Stomach (tissue), 9 donors: ENCODE measurements around the gene RET. TPM values are rescaled to one million over a fixed set of nuclear protein-coding genes. Genes with fewer than 3 reads are reported as not detected.

Experiments used
- DNase-seq, 2 donors: peaks; one replicate each; pipeline versions ENCODE4 v3.0.0 to v3.0.0-alpha.2; 2013 to 2019
- H3K27ac ChIP-seq, 5 donors: fragments of 200-600 bp in 4 of 5; sonication (generic) in 4 of 5; one replicate each; pipeline ENCODE4 v1.5.1; 2013 to 2019; ENCODE audit warnings: mild to moderate bottlenecking in 1 of 5, moderate library complexity in 1 of 5
- H3K27me3 ChIP-seq, 3 donors: fragments of 200-600 bp; sonication (generic); one replicate each; pipeline ENCODE4 v1.5.1; 2017 to 2019; ENCODE audit warnings: mixed run types in 1 of 3
- H3K36me3 ChIP-seq, 4 donors: fragments of 200-600 bp; sonication (generic); 1 replicate in 3 of 4; 2 replicates in 1 of 4; pipeline ENCODE4 v1.5.1; 2016 to 2019
- H3K4me1 ChIP-seq, 4 donors: fragments of 200-600 bp; sonication (generic); one replicate each; pipeline ENCODE4 v1.5.1; 2016 to 2019
- H3K4me3 ChIP-seq, 4 donors: fragments of 200-600 bp; sonication (generic) in 3 of 4; one replicate each; pipeline ENCODE4 v1.5.1; 2016 to 2019; ENCODE audit warnings: mild to moderate bottlenecking in 1 of 4
- H3K9me3 ChIP-seq, 4 donors: fragments of 200-600 bp; sonication (generic); one replicate each; pipeline ENCODE4 v1.5.1; 2016 to 2019
- CTCF ChIP-seq, 7 experiments: fragments of 450-650 bp in 4 of 7; fragments of 200-600 bp in 3 of 7; sonication (generic) in 3 of 7; IDR thresholded peaks; one replicate each; pipeline ENCODE4 v1.5.1; 2016 to 2019; ENCODE audit warnings: antibody characterized with exemption in 7 of 7, control low read depth in 2 of 7, mild to moderate bottlenecking in 1 of 7
- EP300 ChIP-seq: sonication (generic); formaldehyde crosslinking; IDR thresholded peaks from one replicate; pipeline ENCODE4 v1.6.1; 2017; ENCODE audit warnings: antibody characterized with exemption
- POLR2A ChIP-seq, 4 donors: fragments of 450-650 bp; IDR thresholded peaks; one replicate each; pipeline ENCODE4 v1.6.1; 2016; ENCODE audit warnings: antibody characterized with exemption in 4 of 4, control low read depth in 2 of 4, mild to moderate bottlenecking in 1 of 4, moderate library complexity in 1 of 4
- POLR2AphosphoS5 ChIP-seq, 3 donors: sonication (generic); formaldehyde crosslinking; IDR thresholded peaks; one replicate each; pipeline ENCODE4 v1.6.1; 2016; ENCODE audit warnings: antibody characterized with exemption in 3 of 3
- WGBS, 5 donors: extraction: QIAGEN DNeasy Blood & Tissue Kit in 3 of 5; methylation state at CpG; one replicate each; pipeline versions ENCODE4 v1.1.5 to v1.1.7; 2013 to 2018; 5-methylcytosine and 5-hydroxymethylcytosine counted together
- intact Hi-C: fragments of 100-400 bp; cut with DNase I; formaldehyde crosslinking; loops from one replicate; pipeline ENCODE4 v1.15.1; 2023; ENCODE audit warnings: low total_unique reads
- polyA plus RNA-seq, 3 donors: library from polyadenylated mRNA; stranded (reverse); fragments of 200-250 nt; gene quantifications; one replicate each; pipeline ENCODE4 v1.2.3, GENCODE V29; 2013
- total RNA-seq, 5 donors: library from RNA; depleted of rRNA; stranded (reverse); fragments of >200 nt; gene quantifications; one replicate each; pipeline versions ENCODE4 v1.1.0 to v1.2.3, GENCODE V29; 2014 to 2016
- donor health status: healthy with polysubstance abuse.
- donor health status: Bipolar disorder and iron deficiency.
- donor health status: healthy.

The RET gene
- total and polyA plus RNA-seq, 8 donors: 0.31 to 9.8 (median 2.5) TPM; not detected in 2

DNA sequence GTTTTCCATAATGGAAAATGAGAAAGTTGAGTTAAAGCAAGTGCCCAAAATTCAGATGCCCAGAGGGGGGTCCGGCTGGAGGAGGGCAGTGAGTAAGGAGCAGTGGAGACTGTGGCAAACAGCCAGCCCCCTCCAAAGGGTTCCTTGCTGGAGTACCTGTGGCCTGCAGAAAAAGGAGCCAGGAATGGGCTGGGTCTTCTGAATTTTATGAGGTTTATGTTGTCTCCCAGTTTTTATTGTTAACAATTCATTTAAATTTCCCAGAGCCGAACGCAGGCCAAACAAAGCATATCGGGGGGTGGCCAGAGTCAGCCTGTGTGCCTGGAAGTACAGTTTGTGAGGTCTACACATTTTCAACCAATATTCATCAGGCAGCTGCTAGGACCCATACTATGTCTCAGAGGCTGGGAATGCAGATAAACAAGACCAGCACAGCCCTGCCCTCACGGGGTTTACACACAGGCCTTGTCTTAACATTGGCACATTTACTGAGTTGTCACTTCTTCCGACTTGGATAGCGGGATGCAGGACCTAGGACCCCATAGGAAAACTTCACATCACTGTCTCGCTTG lies 48.5 kb downstream of the RET start:
- Histone ChIP-seq H3K4me1 (peaks cover 0 to 15% (median 2%) of the 10 kb centered on the region in 4 donors), H3K9me3 (no peaks in the 10 kb centered on the region), H3K27ac (no peak overlapping the region), H3K27me3 (no peaks in the 10 kb centered on the region), H3K4me3 (no peak overlapping the region), H3K36me3 (no peaks in the 10 kb centered on the region)
- 83 to 93% (median 90%) methylated on average over 8 of the region's 8 CpGs for WGBS, 5 donors
- intact Hi-C loops: no loop called here
- peak in 1 of 2 donors; percentile 13 for DNase-seq
- TF ChIP-seq CTCF (IDR thresholded peaks at IDR 0.05): no peak
- no peak for TF ChIP-seq EP300

DNA sequence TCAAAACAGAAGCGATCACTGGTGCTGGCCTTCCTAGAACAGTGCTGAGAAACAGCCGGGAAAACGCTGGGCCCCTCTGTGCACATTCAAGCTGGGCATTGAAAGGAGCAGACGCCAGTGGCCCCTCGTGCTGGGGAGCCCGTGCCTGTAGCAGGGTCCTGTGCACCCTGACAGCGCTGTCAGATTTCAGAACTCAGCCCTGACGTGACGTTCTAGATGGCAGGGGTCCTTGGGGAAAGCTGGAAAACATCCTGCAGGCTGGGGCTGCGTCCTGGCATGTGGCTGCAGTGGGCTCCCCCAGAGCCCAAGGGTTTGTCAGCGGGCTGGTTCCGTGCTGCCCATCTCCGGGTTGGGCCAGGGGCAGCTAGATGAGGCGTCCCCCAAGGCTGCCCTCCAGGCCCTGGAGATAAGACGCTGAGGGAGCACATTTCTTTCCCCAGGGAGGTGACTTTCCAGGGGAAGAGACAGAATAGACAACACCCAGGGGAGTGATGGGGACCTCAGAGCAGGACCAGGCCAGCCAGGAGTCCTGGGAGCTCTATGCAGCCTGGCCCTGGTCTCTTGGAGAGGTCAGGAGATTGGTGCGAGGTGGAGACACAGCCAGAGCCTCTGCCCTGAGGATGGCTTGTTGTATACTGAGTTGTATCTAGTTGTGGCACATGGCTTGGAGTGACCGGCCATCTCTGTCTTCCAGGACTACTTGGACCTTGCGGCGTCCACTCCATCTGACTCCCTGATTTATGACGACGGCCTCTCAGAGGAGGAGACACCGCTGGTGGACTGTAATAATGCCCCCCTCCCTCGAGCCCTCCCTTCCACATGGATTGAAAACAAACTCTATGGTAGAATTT lies 49.2 kb downstream of the RET start:
- WGBS, 5 donors: 83 to 90% (median 87%) methylated on average over 20 to 23 of the region's 23 CpGs
- H3K27me3 ChIP-seq: no peaks in the 10 kb centered on the region
- peaks cover 0 to 11% (median 2%) of the 10 kb centered on the region in 4 donors for H3K4me1 ChIP-seq
- DNase-seq: peak in 1 of 2 donors; percentile 22
- no peaks in the 10 kb centered on the region for H3K9me3 ChIP-seq
- TF ChIP-seq POLR2A (IDR thresholded peaks at IDR 0.05): no peak
- no peak for TF ChIP-seq CTCF (IDR thresholded peaks at IDR 0.05)
- no peak for TF ChIP-seq POLR2AphosphoS5 (IDR thresholded peaks at IDR 0.05)
- TF ChIP-seq EP300: no peak
- no peak overlapping the region for H3K4me3 ChIP-seq
- intact Hi-C loops: no loop called here
- H3K36me3 ChIP-seq: no peaks in the 10 kb centered on the region
- no peak overlapping the region for H3K27ac ChIP-seq

DNA sequence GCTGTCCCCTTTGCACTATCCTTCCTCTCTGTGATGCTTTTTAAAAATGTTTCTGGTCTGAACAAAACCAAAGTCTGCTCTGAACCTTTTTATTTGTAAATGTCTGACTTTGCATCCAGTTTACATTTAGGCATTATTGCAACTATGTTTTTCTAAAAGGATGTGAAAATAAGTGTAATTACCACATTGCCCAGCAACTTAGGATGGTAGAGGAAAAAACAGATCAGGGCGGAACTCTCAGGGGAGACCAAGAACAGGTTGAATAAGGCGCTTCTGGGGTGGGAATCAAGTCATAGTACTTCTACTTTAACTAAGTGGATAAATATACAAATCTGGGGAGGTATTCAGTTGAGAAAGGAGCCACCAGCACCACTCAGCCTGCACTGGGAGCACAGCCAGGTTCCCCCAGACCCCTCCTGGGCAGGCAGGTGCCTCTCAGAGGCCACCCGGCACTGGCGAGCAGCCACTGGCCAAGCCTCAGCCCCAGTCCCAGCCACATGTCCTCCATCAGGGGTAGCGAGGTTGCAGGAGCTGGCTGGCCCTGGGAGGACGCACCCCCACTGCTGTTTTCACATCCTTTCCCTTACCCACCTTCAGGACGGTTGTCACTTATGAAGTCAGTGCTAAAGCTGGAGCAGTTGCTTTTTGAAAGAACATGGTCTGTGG lies 50.0 kb downstream of the RET start:
- Histone ChIP-seq H3K4me3 (no peak overlapping the region), H3K4me1 (peaks cover 0 to 5% (median 2%) of the 10 kb centered on the region in 4 donors), H3K27me3 (no peaks in the 10 kb centered on the region), H3K9me3 (no peaks in the 10 kb centered on the region), H3K27ac (no peak overlapping the region), H3K36me3 (no peaks in the 10 kb centered on the region)
- intact Hi-C loops: no loop called here
- TF ChIP-seq CTCF (IDR thresholded peaks at IDR 0.05) (no peak), POLR2AphosphoS5 (IDR thresholded peaks at IDR 0.05) (no peak), POLR2A (IDR thresholded peaks at IDR 0.05) (no peak), EP300 (no peak)
- 65 to 76% (median 73%) methylated on average over 5 to 7 of the region's 7 CpGs for WGBS, 5 donors
- DNase-seq: peak in 1 of 2 donors; percentile 17

DNA sequence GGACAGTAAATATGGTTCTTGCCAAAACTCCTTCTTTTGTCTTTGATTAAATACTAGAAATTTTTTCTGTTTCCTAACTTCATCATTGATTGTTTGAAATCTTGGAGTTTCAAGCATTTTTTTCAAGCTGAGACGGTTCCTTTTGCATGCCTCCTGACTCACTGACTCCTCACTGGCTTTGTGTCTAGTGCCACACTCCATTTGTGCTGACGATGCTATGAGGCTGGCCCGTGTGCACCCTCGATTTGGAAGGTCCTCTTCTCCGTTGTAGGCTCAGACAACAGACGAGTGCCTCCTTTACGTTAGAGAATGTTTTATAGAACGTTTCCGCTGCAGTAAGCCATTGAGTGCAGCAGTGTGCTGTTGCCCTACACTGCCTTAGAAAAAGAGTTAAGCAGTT lies 50.6 kb downstream of the RET start:
- Histone ChIP-seq H3K27ac (no peak overlapping the region), H3K4me3 (no peak overlapping the region), H3K27me3 (no peaks in the 10 kb centered on the region), H3K4me1 (peaks cover 0 to 5% (median 0%) of the 10 kb centered on the region in 4 donors), H3K36me3 (no peaks in the 10 kb centered on the region), H3K9me3 (no peaks in the 10 kb centered on the region)
- WGBS, 5 donors: 77 to 87% (median 83%) methylated on average over 9 of the region's 9 CpGs
- intact Hi-C loops: no loop called here
- TF ChIP-seq POLR2A (IDR thresholded peaks at IDR 0.05) (no peak), EP300 (no peak), CTCF (IDR thresholded peaks at IDR 0.05) (no peak), POLR2AphosphoS5 (IDR thresholded peaks at IDR 0.05) (no peak)
- no peak for DNase-seq
